Activated T-cell treated with anti-CD3 and anti-CD28 coated beads, Interleukin-2, amount 50 U/mL, for 4 hours (primary cell): ENCODE measurements around the gene CDH23. TPM values are rescaled to one million over a fixed set of nuclear protein-coding genes. Genes with fewer than 3 reads are reported as not detected.

Source experiments
- ATAC-seq, 2 donors: fragments of 200-7000 bp; cut with Tn5 transposase; one replicate each; pipeline ENCODE4 v1.10.0; 2021
- DNase-seq: peaks from one replicate; pipeline ENCODE4 v3.0.0-alpha.2; 2020
- H3K27me3 Mint-ChIP-seq: one replicate; pipeline ENCODE4 v1.8.0; 2021; ENCODE audit warnings: low read depth, mixed read lengths
- H3K36me3 Mint-ChIP-seq: one replicate; pipeline ENCODE4 v1.8.0; 2022; ENCODE audit warnings: mixed read lengths; ENCODE audit not compliant: insufficient read depth
- H3K4me1 Mint-ChIP-seq: one replicate; pipeline ENCODE4 v1.8.0; 2021; ENCODE audit warnings: low read depth, mixed read lengths
- H3K4me3 Mint-ChIP-seq: one replicate; pipeline ENCODE4 v1.8.0; 2021; ENCODE audit warnings: mild to moderate bottlenecking, moderate library complexity, mixed read lengths
- H3K9me3 Mint-ChIP-seq: one replicate; pipeline ENCODE4 v1.8.0; 2021; ENCODE audit warnings: mixed read lengths
- total RNA-seq, 3 donors: library from RNA; stranded (reverse); gene quantifications; one replicate each; pipeline ENCODE4 v1.2.1, GENCODE V29; 2021

Gene CDH23
- total RNA-seq, 3 donors from 2014 or later: 0.71 to 1.2 (median 1.1) TPM

GRCh38 chr10:71625445-71626175 lies 228.9 kb downstream of the CDH23 start:
- peaks cover 2% of the 10 kb centered on the region for H3K4me1 Mint-ChIP-seq
- H3K4me3 Mint-ChIP-seq: no peak overlapping the region
- H3K27me3 Mint-ChIP-seq: peaks cover 2% of the 10 kb centered on the region
- H3K36me3 Mint-ChIP-seq: no peaks in the 10 kb centered on the region
- H3K9me3 Mint-ChIP-seq: no peaks in the 10 kb centered on the region
- ATAC-seq (no peak), DNase-seq (no peak)

DNA sequence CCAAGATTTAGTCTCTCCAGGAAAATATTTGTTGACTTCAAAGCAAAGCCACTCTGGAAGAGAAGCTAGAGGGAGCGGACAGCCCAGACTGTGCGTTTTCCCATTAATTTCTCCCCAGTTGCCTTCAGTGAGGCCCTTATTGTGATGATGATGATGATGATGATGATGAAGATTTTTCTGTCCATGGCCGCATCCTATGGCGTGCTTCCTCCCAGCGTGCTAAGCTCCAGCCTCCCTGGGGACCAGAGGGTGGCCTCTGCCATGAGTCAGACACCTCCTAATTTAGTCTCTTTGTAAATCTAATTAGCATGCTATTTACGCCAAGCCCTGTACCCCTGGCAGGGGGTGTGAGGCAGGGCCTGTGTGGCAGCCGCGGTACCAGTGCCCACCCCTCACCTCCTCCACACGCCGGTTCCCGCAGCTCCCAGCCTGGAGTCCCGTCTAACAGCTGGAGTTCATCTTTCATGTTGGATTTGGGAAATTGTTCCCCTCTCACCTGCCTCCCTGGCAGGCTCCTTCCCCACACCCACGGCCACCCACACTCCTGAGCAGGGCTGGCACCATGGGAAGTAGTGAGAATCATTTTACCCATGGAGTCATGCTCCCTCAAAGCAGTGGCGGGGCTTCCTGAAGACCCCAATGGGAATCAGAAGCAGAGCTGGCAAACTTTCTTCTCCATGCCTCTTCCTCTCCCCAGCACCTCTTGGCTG lies 230.7 kb downstream of the CDH23 start:
- Mint-ChIP-seq H3K4me3 (no peak overlapping the region), H3K9me3 (no peaks in the 10 kb centered on the region), H3K36me3 (no peaks in the 10 kb centered on the region), H3K4me1 (peaks cover 2% of the 10 kb centered on the region), H3K27me3 (no peaks in the 10 kb centered on the region)
- DNase-seq (no peak), ATAC-seq (no peak)

DNA sequence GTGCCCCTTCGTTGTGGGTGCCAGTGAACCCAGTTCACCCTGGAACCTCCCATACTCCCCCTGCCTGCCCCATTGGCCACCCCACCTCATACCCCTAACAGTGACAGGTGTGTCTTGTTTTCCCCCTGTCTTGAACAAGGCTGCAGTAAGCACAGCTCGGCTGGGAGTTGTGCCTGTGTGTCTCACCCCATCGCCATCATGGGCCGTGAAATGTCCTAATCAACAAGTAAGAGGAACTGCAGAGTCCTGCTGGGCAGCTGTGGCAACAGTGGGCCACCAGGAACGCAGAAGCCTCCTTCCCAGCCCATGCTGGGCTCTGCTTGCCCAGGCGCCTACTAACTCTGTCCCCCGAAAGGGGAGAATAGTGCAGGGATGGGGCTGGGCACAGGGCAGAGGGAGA lies 231.2 kb downstream of the CDH23 start:
- DNase-seq (no peak), ATAC-seq (no peak)
- Mint-ChIP-seq H3K4me1 (peaks cover 1% of the 10 kb centered on the region), H3K36me3 (no peaks in the 10 kb centered on the region), H3K4me3 (no peak overlapping the region), H3K9me3 (no peaks in the 10 kb centered on the region), H3K27me3 (no peaks in the 10 kb centered on the region)

DNA sequence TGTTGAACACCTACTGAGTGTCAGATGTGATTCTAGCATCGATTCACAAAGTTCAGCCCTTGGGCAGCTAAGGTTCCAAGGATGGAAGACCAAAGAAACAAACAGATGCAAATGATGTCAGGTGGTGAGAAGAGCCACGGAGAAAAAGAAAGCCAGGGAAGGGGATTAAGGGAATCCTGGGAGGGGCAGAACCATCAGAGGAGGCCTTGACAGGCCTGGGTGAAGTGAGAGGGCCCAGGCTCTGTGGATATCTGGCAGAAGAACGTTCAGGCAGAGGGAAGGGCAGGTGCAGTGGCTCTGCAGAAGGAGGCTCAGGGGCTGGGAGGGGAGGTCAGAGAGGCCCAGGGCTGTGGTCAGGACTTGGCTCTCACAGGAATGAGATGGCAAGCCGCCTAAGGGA lies 232.4 kb downstream of the CDH23 start:
- no peak for ATAC-seq
- DNase-seq: no peak
- Mint-ChIP-seq H3K27me3 (no peaks in the 10 kb centered on the region), H3K4me3 (no peak overlapping the region), H3K4me1 (no peaks in the 10 kb centered on the region), H3K9me3 (no peaks in the 10 kb centered on the region), H3K36me3 (no peaks in the 10 kb centered on the region)

DNA sequence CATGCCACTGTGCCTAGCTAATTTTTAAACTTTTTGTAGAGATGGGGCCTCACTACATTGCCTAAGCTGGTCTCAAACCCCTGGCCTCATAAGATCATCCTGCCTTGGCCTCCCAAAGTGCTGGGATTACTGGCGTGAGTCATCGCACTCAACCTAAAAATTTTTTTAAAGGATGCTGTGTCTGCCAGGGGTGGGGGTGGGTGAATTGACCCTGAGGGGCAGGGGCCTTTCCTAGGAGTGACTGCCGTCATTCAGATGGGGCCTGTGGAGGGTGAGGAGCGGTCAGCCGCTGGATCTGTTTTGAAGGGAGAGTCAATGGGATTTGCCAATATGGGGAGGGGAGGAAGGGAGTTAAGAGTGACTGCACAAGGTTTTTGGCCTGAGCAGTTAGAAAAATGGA lies 233.4 kb downstream of the CDH23 start:
- H3K9me3 Mint-ChIP-seq: no peaks in the 10 kb centered on the region
- no peaks in the 10 kb centered on the region for H3K36me3 Mint-ChIP-seq
- no peak overlapping the region for H3K4me3 Mint-ChIP-seq
- no peaks in the 10 kb centered on the region for H3K27me3 Mint-ChIP-seq
- DNase-seq (no peak), ATAC-seq (no peak)
- H3K4me1 Mint-ChIP-seq: no peaks in the 10 kb centered on the region

GRCh38 chr10:71631007-71631861 lies 234.5 kb downstream of the CDH23 start:
- DNase-seq (no peak), ATAC-seq (no peak)
- no peaks in the 10 kb centered on the region for H3K9me3 Mint-ChIP-seq
- H3K27me3 Mint-ChIP-seq: no peaks in the 10 kb centered on the region
- no peaks in the 10 kb centered on the region for H3K4me1 Mint-ChIP-seq
- H3K4me3 Mint-ChIP-seq: no peak overlapping the region
- no peaks in the 10 kb centered on the region for H3K36me3 Mint-ChIP-seq

GRCh38 chr10:71632200-71632820 lies 235.6 kb downstream of the CDH23 start:
- ATAC-seq (no peak), DNase-seq (no peak)
- no peaks in the 10 kb centered on the region for H3K36me3 Mint-ChIP-seq
- H3K27me3 Mint-ChIP-seq: no peaks in the 10 kb centered on the region
- no peaks in the 10 kb centered on the region for H3K9me3 Mint-ChIP-seq
- H3K4me3 Mint-ChIP-seq: no peak overlapping the region
- H3K4me1 Mint-ChIP-seq: no peaks in the 10 kb centered on the region

DNA sequence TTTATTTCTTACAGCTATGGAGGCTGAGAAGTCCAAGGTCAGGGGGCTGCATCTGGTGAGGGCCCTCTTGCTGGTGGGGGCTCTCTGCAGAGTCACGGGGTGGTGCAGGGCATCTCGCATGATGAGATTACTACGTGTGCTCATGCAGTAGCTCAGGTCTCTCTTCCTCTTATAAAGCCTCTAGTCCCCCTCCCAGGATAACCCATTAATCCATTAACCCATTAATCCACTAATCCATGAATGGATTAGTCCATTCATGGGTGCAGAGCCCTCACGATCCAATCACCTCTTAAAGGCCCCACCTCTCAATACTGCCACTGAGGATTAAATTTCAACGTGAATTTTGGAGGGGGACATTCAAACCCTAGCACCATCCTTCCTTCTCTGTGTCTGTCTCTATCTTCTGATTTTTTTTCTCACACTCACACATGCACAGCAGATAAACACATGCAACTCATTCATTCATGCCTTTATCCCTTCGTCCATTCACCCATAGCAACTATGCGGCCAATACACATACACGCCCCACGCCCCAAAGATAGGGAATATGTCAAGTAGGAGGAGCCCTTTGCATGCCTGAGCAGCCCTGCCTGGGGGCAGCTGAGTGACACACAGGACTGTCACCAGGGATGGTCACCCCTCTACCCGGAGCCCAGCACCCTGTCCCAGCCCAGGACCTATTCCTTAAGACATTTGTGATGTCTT lies 236.3 kb downstream of the CDH23 start:
- H3K4me1 Mint-ChIP-seq: peaks cover 3% of the 10 kb centered on the region
- no peaks in the 10 kb centered on the region for H3K36me3 Mint-ChIP-seq
- no peaks in the 10 kb centered on the region for H3K9me3 Mint-ChIP-seq
- DNase-seq (no peak), ATAC-seq (no peak)
- no peak overlapping the region for H3K4me3 Mint-ChIP-seq
- no peaks in the 10 kb centered on the region for H3K27me3 Mint-ChIP-seq

DNA sequence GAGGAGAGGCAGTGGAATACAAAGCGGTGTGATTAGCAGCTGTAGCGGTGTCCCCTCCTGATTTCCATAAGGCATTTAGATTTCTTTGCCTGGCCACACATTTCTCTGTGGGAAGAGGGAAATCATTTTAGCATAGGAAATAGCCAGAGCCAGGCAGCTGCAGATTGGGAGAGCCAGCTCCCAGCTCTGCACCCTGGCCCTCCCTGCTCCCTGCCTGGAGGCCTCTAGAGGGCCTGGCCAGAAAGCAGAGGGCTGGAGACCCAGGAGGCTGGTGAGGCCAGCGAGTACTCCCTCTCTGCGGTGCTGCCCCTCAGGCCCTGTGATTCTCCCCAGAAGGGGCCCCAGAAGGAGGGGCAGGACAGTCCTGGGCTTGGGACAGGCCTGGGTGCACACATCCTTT lies 237.2 kb downstream of the CDH23 start:
- DNase-seq: no peak
- Mint-ChIP-seq H3K9me3 (no peaks in the 10 kb centered on the region), H3K36me3 (no peaks in the 10 kb centered on the region), H3K4me1 (peaks cover 5% of the 10 kb centered on the region), H3K27me3 (no peaks in the 10 kb centered on the region), H3K4me3 (no peak overlapping the region)
- no peak for ATAC-seq

DNA sequence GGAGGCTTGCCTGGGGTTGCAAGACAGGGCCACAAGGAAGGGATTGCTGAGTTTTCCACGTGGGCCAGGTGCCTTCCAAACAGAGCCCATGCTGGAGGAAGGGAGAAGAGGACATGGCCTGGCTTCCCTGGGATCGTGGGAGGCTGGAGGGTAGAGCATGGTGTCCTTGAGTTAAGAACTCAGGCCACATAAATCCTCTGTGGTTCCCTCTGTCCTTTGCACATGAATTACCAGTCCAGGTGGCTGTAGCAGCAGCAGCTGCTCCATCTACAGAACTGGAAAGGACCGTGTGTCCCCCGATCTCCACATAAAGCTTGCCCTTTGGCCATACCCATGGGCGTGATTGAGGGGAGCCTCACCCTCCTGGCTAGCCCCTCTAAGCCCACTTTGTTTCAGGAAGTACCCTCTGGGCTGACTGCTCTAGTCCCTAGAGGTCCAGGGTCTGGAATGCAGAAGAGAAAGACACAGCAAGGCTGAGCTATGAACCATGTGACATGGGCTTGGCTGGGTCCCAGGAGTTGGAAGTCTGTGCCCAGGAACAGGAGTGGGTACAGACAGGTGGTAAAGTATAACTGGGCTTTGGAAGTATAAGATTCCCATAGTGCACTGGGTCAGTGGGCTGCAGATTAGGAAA lies 237.9 kb downstream of the CDH23 start:
- DNase-seq: no peak
- Mint-ChIP-seq H3K4me3 (no peak overlapping the region), H3K36me3 (no peaks in the 10 kb centered on the region), H3K4me1 (peaks cover 5% of the 10 kb centered on the region), H3K9me3 (no peaks in the 10 kb centered on the region), H3K27me3 (no peaks in the 10 kb centered on the region)
- ATAC-seq: no peak

DNA sequence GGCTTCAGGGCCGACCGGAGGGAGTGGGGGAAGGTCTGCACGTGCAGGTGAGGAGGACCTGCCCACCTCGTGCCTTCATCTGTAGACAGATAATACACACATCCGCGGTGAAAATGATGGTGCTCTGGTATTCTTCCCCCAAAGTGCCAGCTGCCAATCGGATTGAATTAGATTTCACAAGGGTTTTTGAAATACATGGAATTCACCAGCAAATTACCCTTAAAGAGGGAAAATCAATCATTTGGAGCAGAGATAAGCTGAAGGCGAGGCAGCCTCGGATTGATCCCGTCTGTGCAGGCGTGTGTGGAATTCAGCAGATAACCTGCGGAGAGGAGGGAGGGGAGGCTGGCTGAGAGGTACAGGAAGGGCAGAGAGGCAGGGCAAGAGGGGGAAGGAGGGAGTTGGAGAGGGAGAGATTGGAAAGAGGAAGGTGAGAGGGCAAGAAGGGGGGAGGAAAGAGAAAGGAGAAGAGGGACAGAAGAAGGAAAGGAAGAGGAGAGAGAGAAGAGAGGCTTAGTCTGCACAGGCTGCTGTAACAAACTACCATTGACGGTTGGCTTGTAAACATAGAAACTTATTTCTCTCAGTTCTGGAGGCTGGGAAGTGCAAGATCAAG lies 238.6 kb downstream of the CDH23 start:
- Mint-ChIP-seq H3K9me3 (no peaks in the 10 kb centered on the region), H3K4me1 (peaks cover 5% of the 10 kb centered on the region), H3K36me3 (no peaks in the 10 kb centered on the region), H3K4me3 (no peak overlapping the region), H3K27me3 (no peaks in the 10 kb centered on the region)
- no peak for DNase-seq
- no peak for ATAC-seq

DNA sequence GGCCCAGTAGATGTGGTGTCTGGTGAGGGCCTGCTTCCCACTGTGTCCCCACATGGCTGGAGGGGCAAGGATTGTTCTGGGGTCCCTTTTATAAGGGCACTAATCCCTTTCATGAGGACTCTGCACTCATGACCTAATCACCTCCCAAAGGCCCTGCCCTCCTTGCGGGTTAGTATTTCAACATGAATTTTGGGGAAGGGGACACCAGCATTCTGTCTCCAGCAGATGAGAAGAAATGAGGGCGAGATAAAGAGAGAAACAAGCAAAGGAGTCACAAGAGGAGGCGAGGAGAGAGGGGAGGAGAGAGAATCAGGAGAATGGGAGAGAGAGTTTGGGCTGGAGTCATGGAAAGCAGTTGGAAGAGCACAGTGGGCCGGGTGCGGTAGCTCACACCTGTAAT lies 239.1 kb downstream of the CDH23 start:
- no peak overlapping the region for H3K4me3 Mint-ChIP-seq
- H3K4me1 Mint-ChIP-seq: peaks cover 5% of the 10 kb centered on the region
- H3K9me3 Mint-ChIP-seq: no peaks in the 10 kb centered on the region
- DNase-seq (no peak), ATAC-seq (no peak)
- H3K27me3 Mint-ChIP-seq: no peaks in the 10 kb centered on the region
- no peaks in the 10 kb centered on the region for H3K36me3 Mint-ChIP-seq

GRCh38 chr10:71636588-71636987 lies 239.9 kb downstream of the CDH23 start:
- Mint-ChIP-seq H3K4me1 (peaks cover 5% of the 10 kb centered on the region), H3K9me3 (no peaks in the 10 kb centered on the region), H3K27me3 (no peaks in the 10 kb centered on the region), H3K36me3 (no peaks in the 10 kb centered on the region), H3K4me3 (no peak overlapping the region)
- DNase-seq (no peak), ATAC-seq (no peak)
